Posterior vena cava (tissue), 2 donors: Measurements from ENCODE around the gene GNB1L. TPM values are rescaled to one million over a fixed set of nuclear protein-coding genes. Genes with fewer than 3 reads are reported as not detected.

Experiments used
- DNase-seq: peaks from one replicate; pipeline ENCODE4 v3.0.0-alpha.2; 2020; ENCODE audit warnings: low spot score
- intact Hi-C, 2 donors: fragments of 100-400 bp; cut with DNase I; formaldehyde crosslinking; loops; one replicate each; pipeline versions ENCODE4 v1.14.1 to v1.14.2; 2022 to 2023
- long read RNA-seq, 2 donors: library from polyadenylated mRNA; unstranded; transcript quantifications; one replicate each; pipeline ENCODE4 v2.0.0, GENCODE V29; 2020 to 2021
- total RNA-seq, 2 donors: library from RNA; stranded (reverse); fragmentation: NEBNext Ultra II Directional; extraction: Animal tissue kit (Norgen Biotek cat#: 25700); gene quantifications; one replicate each; pipeline ENCODE4 v1.2.1, GENCODE V29; 2021
- donor health status: DM: yes; HTN: yes; CAD: no.
- donor health status: DM: yes; HTN: yes; CAD: no.

The GNB1L gene, protein sequence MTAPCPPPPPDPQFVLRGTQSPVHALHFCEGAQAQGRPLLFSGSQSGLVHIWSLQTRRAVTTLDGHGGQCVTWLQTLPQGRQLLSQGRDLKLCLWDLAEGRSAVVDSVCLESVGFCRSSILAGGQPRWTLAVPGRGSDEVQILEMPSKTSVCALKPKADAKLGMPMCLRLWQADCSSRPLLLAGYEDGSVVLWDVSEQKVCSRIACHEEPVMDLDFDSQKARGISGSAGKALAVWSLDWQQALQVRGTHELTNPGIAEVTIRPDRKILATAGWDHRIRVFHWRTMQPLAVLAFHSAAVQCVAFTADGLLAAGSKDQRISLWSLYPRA
- 1 to 10 TPM; 3.6 to 3.9 TPM for total RNA-seq
- long read RNA-seq, donor 1, full-length matches to known transcripts, result 7 of 12 reads
- long read RNA-seq, donor 1, partial matches to known transcripts, result 1 of 12 reads
- long read RNA-seq, donor 1, other reads (novel, unspliced or antisense), result 4 of 12 reads
- long read RNA-seq, donor 2, full-length matches to known transcripts, result 34 of 58 reads
- long read RNA-seq, donor 2, partial matches to known transcripts, result 5 of 58 reads
- long read RNA-seq, donor 2, other reads (novel, unspliced or antisense), result 19 of 58 reads

GRCh38 chr22:19854778-19855503, at the start of gene GNB1L, which contains the start of gene RTL10:
TSS of gene GNB1L (minus strand) at chr22:19854874. CDS start at chr22:19821355, 33,519 bp downstream.
TSS of gene RTL10 (minus strand) at chr22:19854874. CDS start at chr22:19852261, 2,613 bp downstream.
- DNase-seq, result peak; percentile 100
- intact Hi-C loops, result no loop called here

GRCh38 chr22:19904174-19904856, 49.6 kb upstream of the GNB1L start:
- no peak for DNase-seq
- intact Hi-C loops, result no loop called here

- intact Hi-C loops, result no loop called here
- no peak for DNase-seq
Observed at GRCh38 chr22:19903513-19903912, 48.8 kb upstream of the GNB1L start.

DNA sequence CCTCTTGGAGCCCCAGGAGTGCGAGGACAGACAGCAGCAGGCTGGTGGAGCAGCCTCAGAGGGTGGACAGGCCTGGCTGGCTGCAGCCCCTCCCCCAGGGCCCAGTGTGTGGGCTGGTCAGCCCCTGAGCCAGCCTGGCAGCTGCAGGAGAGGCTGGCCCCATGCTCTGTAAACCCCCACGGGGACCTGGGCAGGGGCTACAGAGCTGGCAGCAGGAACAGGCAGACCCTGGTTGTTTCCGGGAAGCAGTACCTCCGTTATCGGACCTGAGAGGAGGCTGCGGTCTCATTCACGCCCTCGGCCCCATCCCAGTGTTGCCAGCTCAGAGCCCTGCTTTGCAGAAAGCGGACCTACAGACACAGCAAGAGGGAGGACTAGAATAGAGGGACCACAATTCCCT, 48.4 kb upstream of the GNB1L start:
- no peak for DNase-seq
- intact Hi-C loops, result no loop called here

DNA sequence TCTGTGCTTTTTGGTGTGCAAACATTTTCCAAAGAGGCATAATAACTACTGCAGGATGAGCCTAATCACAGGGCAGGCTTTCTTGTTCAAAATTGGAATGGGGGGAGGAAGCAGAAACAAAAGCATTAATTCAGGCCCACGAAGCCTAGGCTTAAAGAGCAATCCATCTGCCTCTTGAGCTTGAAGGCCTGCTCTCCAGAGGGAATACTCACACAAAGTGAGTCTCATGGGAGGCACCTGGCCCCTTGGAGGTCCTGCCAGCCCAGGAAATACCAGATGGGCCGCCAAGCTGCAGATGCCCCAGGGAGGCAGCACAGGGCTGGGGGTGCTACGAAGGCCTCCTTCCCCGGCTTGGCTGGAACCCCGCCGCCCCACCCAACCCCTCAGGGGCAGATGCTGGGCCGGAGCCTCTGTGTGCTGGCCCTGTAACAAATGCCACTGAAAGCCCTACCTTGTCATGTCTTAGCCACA, 47.6 kb upstream of the GNB1L start:
- intact Hi-C loops, result no loop called here
- no peak for DNase-seq

DNA sequence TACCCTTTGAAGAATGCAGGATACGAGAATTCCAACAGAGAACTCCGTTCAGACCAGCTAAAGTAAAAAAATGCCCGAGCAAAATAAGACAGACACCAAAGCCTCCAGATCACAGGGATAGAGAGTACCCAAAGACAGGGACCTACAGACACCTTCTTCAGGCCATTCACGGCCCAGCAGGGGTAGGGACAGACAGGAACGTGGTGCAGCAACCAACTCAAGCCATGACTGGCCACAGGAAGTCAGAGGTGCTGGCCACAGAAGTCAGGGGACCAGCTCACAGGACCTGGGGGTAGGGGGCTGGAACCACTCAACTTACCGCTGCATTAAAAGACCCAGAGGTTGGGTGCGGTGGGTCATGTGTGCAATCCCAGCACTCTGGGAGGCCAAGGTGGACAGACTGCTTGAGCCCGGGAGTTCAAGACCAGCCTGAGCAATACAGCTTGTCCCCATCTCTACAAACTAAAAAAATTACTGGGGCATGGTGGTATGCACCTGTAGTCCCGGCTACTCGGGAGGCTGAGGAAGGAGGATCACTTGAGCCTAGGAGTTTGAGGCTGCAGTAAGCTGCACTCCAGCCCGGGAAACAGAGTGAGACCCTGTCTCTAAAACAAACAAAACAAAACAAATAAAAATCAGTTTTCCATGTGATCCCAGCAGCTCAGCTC, 47.0 kb upstream of the GNB1L start:
- DNase-seq, result no peak
- intact Hi-C loops, result no loop called here

GRCh38 chr22:19900707-19901436, 46.2 kb upstream of the GNB1L start:
- no peak for DNase-seq
- intact Hi-C loops, result no loop called here

GRCh38 chr22:19898831-19899567, 44.3 kb upstream of the GNB1L start:
- no peak for DNase-seq
- intact Hi-C loops, result loop anchor here in 1 of 2 donors (1.0 kb wide), 1 partner anchor 34 kb away; no protein-coding TSS in a partner anchor

GRCh38 chr22:19898145-19898544, 43.5 kb upstream of the GNB1L start:
- intact Hi-C loops, result loop anchor here in 1 of 2 donors (1.0 kb wide), 1 partner anchor 35 kb away; no protein-coding TSS in a partner anchor

DNA sequence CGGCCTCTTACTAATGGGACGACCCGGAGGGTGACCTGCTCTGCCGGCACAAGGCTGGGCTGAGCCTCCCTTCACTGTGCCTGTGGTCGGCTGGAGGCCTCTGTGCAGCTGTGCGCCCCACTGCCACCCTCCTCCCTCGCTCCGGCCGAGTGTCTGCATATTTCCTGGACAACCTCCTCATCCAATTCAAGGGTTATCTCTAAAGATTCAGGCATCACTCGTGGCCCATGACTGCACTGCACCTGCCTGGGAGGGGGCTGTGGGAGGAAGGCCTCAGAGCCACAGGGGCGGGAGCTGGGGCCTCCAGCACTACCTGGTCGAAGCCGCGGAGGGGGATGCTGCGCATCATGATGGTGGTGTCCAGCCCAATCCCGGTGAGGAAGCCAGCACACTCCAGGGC, 43.1 kb upstream of the GNB1L start:
- intact Hi-C loops, result loop anchor here in 1 of 2 donors (1.0 kb wide), 1 partner anchor 36 kb away; no protein-coding TSS in a partner anchor
- DNase-seq, result no peak

More at GRCh38 chr22:19898145-19898544, 43.5 kb upstream of the GNB1L start:
- DNase-seq, result no peak

GRCh38 chr22:19896665-19897355, 42.1 kb upstream of the GNB1L start:
- intact Hi-C loops, result no loop called here
- no peak for DNase-seq

- DNase-seq, result no peak
Observed at GRCh38 chr22:19895160-19895849, 40.6 kb upstream of the GNB1L start.

DNA sequence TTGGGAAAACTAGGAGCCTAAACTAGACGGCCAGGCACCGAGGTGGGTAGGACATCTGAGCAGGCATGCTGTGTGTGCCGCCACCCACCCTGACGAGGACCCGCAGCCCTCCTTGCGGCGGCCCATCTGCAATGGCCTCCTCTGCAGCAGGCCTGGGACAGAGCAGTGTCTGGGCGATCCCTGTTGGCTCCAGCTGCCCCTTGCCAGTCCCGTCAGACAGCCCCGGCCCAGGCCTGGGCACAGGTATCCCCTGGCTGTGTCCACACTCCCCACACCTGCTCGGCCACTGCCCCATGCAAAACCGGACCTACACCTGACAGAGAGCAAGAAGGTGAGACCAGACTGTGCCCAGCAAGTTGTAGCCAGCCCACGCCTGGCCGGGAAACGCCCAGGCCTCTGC, 38.7 kb upstream of the GNB1L start:
- intact Hi-C loops, result no loop called here
- no peak for DNase-seq

More at GRCh38 chr22:19895160-19895849, 40.6 kb upstream of the GNB1L start:
- intact Hi-C loops, result no loop called here

- no peak for DNase-seq
Observed at GRCh38 chr22:19892925-19893324, 38.3 kb upstream of the GNB1L start.

DNA sequence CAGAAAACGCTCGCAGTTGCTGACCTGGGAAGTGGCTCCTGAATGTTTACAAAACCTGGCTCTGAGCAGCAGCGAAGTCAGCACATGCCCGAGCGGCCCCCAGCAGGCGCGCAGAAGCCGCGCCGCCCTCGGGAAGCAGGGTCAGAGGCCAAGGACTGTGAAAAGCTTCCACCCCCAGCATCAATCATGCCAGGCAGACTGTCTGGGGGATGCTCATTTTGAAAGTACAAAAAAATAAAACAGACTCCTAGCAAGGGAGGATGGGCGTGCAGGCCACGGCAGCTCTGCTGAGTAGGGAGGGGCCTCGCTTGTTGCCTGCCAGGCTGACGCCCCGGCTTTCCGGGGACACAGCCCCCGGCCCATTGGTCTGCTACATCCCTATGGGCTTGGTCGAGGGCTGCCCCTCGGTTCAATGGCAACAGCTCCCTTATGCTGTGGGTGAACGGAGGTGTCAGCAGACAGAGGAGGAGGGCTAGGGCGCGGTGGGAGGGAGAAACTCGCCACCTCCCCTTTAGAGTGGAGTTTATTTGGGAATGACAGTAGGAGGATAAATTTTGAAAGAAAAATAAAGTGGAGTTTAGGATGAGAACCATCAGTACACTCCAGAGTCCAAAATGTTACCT, 37.7 kb upstream of the GNB1L start:
- DNase-seq, result no peak
- intact Hi-C loops, result no loop called here

More at GRCh38 chr22:19892925-19893324, 38.3 kb upstream of the GNB1L start:
- intact Hi-C loops, result no loop called here
